GM19351 (cell line): Measurements from ENCODE around the gene PTPN23.

Experiments
- ATAC-seq: cut with Tn5 transposase; IDR thresholded peaks from one replicate; pipeline ENCODE4 v1.9.1; 2021; ENCODE audit warnings: mild to moderate bottlenecking, moderate library complexity; ENCODE audit not compliant: unreplicated experiment

Gene PTPN23

DNA sequence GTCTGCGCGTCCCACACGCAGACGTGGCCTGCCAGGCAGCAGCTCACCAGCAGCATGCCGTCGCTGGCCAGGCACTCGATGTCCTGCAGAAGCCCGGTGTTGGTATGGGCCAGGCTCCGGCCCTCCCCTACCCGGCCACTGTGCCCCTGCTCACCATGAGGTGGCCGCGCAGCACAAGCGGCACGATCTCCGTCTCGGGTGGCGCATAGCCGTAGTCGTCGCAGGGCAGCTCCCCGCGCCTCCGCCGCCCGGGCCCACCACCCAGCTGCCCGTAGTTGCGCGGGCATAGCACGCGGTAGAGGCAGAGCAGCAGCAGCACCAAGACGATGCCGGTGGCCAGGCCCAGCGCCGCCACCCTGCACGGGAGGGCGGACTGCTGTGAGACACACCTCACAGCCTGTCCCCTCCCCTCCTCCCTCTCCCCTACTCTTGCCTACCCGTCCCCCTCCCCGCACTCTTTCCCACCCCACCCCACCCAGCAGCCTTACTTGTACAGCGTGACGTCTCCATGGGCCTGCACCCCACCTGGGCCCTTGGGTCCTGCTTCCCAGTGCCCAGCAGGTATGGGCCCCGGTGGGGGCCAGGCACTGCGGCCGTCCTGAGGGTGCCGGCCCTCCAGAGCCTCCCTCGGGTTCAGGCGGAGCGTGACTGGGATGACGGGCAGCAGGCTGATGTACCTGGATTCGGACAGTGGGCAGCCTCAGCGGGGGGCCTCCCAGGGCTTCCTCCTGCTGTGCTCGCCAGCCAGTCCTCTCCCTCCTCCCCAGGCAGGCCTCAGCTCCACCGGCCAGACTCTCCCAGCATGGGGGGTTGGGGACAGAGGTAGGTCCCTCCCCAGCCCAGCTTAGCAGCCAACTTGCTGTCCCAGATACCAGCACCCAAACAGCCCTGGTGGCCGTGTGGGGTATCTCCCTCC lies 37.6 kb downstream of the PTPN23 start:
- no peak for ATAC-seq

DNA sequence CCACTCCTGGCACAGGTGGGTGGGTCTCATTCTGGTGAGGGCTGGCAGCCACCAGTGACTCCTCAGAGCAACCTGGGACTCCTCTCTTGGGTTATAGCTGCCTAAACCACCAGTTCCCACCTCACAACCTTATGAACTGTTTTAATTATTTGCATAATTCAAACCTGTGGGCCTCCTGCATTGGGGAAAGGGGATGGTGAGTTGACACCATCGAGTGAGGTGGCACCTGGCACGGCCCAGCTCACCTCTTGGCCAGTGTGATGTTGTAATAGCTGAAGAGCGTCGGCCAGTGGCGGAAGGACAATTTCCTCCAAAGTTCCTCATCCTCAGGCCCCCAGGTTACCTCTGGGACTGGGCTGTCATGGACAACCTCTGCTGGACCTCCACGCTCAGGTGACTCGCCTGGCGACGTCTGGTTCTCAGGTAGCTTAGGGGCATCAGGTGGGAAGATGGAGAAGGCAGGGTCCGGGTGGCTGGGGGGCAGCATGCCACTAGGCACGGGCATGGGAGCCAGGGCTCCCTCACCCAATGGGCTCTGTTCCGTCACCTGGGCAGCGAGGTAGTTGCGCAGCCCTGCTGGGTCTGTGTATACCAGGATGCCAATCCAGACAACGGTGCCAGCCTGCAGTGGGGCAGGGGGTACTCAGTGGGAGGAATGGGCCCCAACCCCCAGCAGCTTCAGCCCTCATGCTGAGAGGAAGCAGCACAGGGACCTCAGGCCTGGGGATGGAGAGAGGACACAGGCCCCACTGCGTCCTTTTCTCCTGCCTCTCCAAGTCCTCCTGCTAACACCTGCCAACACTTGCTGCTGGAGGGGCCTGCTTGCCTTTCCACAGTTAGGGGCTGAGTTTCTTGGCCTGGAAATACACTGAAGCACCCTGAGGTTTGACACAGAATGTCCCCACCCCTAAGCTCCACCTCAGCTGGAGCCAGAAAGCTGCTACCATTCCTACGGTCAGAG lies 38.5 kb downstream of the PTPN23 start:
- no peak for ATAC-seq

DNA sequence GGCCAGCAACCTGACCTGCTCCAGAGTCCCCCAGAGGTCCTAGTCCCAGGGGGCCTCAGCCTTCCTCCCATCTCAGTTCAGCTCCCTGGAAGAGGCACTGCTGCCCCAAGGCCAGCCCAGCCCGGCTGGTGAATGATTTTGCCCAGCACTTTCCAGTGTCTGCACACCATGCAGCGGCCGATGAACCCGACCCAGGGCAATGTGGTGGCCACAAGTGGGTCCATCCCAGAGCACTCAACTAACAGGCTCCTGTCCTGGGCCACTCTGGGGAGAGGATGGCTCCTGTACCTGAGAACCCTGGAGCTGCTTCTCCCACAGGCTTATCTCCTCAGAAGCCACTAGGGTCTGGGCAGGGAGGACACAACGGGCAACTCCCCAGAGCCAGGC lies 39.2 kb downstream of the PTPN23 start:
- no peak for ATAC-seq

DNA sequence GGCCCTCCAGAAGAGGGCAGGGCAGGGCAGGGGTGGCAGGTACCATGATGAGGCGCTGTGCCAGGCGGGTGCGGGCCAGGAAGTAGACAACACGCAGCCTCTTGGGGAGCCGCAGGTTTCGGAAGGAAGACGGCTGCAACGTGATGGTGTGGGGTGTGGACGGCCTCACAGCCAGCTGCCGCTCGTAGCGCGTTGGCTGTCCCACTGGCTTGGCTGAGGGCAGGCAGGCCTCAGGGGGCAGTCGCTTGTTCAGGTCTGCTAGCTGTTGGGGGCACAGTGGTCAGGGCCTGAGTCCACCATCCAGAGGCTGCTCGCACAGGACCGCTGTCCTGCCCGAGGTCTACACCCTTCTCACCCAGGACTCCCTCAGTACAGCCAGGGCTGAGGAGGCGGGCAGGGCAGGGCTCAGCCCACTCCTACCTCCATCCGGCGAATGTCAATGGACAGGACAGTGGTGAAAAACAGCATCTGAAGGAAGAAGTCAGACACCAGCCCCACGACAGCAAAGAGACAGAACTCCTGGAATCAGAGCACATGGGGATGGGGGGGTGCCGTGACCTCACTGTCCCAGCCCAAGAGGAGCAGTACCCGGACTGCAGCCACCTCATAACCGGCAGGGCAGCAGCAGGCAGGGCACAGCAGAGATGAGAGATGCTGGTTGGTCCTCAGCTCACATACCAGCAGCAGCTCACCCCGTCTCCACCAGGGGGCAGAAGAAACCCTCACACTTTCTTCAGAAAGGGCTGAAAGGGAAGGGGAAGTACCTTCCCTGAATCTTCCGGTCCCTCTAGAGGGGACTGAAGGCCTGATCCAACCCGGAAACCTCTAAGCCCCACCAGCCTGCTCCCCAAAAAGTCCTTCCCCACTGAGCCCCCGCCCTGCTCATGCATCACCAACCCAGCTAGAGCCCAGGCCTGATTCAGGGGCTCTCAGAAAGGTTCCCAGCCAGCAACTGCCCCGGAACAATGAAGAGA lies 40.0 kb downstream of the PTPN23 start:
- ATAC-seq: peak; percentile 83

DNA sequence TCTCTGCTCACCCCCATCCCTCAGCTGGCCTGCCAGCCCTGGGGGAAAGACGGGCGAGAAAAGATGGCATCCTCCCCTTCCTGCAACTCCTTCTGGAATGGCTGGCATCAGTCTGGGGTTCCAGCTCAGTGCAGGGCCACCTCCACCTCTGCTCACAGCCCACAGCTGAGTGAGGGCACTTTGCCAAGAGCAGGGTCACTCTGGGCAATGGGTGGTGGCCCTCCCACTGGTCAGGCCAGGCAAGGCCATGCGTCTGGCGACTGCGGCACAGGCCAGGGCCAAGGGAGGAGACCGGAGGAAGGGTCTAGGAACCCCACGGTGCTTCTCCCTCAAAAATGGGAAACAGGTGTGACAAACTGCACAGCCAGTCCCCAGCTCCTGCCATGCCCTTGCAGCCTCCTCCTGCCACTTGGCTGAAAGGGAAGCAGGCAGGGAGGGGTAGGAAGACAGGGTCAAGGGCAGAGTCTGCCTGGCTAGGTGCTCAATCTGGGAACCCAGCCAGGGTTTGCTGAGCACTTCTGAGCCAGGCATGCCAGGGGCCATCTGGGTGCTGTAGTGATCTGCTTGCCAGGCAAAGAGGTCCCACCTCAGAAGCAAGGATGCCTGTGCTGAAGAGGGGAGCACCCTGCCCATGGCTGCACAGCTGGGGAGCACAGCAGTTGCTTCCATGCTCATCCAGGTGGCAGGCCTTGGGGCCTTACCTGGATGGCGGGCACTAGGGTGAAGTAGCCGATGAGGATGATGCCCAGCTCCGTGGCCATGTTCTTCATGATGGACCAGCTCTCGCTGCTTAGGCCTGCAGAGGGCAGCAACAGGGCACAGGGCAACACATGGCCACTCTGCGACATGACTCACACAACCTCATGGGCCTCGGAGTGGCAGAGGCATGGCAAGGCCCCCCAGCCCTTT lies 41.2 kb downstream of the PTPN23 start:
- no peak for ATAC-seq

DNA sequence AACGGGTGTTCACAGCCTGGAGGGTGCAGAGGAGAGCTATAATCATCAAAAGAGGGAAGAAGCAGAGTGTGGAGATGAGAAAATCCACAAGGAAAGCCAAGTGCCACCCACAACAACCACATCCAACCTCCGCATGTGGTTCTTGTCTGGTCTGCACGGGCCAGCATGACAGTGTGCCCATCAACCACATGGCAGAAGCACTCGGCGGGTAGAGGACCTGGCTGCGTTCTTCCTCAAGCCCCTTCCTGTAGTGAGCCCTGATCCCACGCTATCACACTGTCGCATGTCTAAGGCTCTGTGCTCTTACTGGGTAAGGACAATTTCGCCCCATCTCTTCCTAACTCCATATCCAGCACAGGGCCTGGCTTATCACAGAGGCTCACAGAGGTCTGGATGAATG lies 41.9 kb downstream of the PTPN23 start:
- no peak for ATAC-seq

DNA sequence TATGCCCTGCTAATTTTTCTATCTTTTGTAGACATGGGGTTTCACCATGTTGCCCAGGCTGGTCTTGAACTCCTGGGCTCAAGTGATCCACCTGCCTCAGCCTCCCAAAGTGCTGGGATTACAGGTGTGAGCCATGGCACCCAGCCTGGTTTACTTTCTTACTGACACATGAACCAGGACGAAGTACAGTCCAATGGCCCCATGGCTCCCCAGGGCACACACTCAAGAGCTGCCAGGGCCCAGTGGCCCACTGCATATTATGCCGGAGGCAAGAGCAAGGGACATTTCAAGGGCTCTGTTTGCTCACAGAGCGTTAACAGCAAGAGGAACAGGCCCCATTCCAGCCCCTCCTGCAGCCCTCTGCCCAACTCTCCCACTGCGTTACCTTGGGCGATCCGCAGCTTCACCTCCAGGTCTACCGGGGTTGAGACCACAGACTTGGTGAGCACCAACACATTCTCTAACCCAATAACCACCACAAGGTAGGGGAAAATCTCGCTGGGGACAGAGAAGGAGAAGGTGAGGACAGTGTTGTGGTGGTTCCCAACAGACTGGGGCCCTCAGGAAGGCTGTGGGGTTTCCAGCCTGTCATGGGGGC lies 42.8 kb downstream of the PTPN23 start:
- no peak for ATAC-seq

DNA sequence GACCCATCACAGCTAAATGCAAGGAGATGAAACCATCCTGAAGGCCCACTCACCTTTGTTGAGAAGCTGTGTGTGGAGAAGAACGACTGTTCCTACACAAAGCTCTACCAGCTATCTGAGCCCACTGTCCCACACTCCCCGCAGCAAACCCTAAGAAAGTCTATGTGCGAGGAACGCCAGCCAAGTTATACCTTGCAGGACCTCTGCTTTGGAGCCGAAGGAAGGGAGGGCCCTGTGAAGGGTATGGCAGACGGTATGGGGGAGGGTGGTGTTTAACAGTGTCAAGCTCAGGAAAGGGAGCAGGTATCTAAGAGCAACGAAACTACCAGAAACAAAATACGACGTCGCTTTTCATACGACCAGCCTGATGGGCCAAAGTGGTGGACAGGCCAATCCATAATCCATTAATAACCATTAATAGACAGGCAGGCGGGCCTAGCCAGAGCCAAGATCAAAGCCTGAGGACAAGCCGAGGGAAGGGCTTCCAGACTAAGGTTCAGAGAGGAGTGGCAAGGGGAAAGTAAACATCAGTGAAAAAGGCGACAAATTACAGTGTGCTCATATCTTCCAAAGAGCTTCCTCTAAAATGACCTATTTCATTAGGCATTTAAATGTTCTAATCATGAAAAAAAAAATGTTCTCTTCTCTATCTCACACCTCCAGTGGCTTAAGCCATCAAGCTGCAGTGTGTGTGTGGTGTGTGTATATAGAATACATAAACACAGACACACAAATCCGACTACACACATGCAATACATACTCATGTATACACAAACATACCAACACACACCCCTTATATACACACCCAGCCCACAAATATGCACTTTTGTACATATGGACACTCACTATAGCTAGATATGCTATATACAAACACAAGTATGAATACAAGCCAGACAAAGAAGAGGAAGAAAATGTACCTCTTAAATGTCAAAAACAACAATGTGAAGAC lies 43.9 kb downstream of the PTPN23 start:
- ATAC-seq: no peak

DNA sequence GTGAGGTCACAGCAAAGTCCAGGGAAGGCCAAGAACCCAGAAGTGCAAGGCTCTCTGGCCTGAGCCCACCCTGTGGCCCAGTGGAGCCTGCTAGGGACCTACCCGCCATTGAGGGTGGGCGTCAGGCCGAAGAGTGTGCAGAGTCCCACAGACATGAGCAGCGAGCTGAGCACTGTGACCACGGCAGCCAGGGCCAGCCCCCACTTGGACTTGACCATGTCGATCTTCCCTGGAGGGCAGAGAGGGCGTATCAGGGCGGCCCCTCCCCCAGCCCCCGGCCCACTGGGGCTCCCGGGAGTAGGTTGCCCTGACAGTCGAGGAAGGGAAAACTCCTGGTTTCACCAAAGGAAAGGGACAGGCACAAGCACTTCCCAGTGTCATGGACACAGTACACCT lies 44.6 kb downstream of the PTPN23 start:
- ATAC-seq: no peak

DNA sequence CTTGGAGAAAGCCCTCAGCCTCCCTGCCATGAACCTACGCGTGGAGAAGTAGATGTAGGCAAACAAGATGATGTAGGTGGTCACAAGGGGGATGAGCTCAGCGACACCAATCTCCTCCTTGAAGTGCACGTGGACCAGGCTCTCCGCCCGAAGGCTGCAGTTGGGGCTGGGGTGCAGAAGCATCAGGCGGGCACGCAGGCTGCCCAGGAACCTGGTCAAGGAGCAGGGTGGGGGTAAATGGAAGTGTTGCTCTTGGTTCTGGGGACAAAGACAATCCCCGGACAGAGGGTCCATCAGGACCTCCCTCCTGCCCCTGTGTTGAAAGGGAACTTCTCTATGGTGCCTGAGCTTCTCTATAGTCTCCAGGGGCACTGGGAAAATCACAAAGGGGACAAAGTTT lies 45.1 kb downstream of the PTPN23 start:
- no peak for ATAC-seq

DNA sequence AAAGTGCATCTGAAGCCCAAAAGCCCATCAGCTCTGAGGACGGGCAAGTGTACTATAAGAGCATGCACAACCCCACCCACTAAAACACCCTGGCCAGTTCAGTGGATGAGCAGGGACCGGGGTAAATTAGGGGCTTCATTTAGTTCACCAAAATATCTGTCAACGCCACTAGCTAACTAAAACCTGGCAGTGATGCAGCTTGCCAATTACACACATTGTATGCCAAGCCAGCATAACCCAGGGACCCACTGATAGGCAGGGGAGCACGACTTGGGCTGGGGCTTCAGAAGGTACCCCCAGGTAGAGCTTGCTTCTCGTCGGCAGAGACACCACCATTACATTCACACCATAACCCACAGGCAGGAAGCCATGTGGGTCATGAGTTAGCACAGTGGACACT lies 47.0 kb downstream of the PTPN23 start:
- no peak for ATAC-seq

DNA sequence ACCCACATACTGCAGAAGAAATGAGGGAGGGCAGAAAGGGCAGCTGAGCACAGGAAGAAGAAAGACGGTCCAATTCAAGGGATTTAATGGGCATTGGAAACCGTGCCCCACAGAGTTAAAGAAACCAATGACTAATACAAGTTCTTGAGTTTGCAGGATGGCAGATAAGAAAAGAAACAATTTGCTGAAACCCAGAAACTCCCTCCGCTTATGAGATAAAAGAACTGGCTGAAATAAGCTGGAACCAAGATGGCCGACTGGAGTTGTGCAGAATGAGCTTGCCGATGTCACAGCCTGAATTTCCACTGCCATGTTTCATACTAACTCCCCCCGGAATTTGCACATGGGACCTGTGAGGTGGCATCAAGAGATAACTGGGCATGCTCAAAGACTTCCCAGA lies 47.8 kb downstream of the PTPN23 start:
- ATAC-seq: no peak

DNA sequence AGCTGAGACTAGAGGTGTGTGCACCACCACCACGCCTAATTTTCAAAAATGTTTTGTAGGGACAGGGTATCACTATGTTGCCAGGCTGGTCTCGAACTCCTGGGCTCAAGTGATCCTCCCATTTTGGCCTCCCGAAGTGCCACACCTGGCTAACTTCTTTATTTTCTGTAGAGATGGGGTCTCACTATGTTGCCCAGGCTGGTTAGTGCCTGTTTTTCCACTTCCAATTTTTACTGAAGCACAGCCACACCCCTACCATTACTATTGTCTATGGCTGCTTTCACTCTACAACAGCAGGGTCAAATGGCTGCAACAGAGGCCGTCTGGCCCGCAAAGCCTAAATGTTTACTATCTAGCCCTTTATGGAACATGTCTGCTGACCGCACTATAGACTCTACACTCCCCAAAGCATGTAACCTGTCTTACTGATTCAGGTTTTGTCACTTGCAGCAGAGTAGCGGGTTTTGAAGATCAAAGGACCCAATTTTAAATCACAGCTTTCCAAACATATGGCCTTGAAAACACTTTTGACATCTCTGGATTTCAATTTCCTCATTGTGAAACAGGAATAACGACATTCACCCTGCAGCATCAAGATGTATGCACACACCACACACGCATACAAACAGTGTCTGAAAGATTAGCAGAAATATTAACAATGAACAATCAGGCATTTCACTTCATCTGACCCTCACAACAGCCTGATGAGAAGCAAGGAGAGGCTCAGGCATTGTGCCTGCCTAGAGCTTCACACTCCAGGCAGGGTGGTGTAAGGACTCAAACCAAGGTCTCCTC lies 48.9 kb downstream of the PTPN23 start:
- ATAC-seq: no peak

DNA sequence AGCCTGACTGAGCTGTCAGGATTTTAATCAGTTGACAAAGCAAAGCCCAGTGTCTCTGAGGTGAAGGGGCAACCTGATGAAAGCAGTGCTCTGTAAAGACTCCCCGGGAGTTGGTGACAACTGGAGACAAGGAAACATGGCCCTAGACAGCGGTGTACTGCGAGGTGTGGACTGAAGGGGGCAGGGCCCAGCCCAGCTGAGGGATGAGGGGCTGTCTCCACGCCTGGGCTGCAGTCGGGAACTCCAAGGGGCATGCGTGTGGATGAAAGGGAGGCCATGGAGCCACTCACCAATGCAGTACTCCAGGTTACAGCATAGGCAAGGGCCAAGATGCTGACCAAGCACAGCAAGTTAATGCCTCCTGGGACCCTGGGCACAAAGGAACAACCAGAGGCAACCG lies 49.8 kb downstream of the PTPN23 start:
- ATAC-seq: no peak

DNA sequence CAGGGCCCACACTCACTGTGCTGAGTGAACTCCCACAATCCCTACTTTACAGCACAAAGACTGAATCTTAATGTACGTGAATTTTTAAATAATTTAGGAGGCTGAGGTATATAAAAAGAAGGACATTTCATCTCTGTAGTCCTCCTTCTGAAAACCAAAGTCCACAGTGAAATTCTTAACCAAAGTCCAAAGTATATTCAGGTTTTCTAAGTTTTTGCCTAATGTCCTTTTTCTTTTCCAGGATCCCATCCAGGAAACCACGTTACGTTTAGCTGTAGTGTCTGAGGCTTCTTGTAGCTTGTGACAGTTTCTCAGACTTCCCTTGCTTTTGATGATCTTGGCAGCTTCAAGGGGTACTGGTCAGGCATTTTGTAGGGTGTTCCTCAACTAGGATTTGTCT lies 50.4 kb downstream of the PTPN23 start:
- no peak for ATAC-seq

DNA sequence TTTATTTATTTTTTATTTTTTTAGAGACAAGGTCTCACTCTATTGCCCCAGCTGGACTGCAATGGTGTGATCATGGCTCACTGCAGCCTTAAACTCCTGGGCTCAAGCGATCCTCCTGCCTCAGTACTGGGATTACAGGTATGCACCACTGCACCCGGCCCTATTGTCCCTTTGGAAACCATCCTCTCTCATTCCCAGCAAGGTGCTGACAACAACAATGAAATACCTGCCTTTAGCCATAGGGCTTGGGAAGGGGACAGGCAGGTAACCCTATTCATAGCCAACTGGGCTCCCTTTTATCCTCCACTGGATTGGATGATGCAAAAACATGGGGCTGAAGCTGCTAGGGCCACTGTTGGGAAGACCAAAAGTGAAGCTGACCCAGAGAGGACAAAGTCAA lies 51.9 kb downstream of the PTPN23 start:
- ATAC-seq: no peak

DNA sequence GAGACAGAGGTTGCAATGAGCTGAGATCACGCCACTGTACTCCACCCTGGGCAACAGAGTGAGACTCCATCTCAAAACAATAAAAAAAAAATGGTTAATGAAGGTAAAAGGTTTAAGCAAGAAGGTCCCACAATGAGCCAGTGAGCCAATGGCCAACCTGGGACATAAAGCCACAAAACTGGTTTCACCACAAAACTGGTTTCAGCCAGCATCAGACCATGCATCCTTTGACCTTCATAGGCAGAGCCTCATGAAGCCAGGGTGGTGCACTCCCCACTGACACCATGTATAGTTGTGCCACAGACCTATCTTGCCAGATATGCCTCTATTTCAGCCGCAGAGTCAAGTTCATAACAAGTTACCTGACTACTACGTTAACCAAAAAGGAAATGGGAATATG lies 53.0 kb downstream of the PTPN23 start:
- ATAC-seq: no peak
